ENCODE results near the gene ITPR2.

Gene ITPR2

GRCh38 chr12:26798640-26799039 lies 34.4 kb downstream of the ITPR2 start:
- ChIA-PET CTCF (no interaction called here), POLR2A (ENCODE audit: low non-redundant PET) (no interaction called here)
- TF ChIP-seq CTCF (conservative IDR thresholded peaks at IDR 0.05; ENCODE audit: low read depth) = no peak

GRCh38 chr12:26798023-26798422 lies 35.0 kb downstream of the ITPR2 start:
- TF ChIP-seq CTCF (conservative IDR thresholded peaks at IDR 0.05; ENCODE audit: low read depth) = no peak
- CTCF ChIA-PET = interaction anchor here (0.5 to 0.6 kb wide), 2 partner anchors 82 to 759 kb away, joined by 5 read pairs; no protein-coding TSS in a partner anchor
- H3K27ac ChIP-seq = no peak overlapping the region
- no peak for DNase-seq (ENCODE audit: low spot score)
- POLR2A ChIA-PET (ENCODE audit: low non-redundant PET) = no interaction called here

More at GRCh38 chr12:26798640-26799039, 34.4 kb downstream of the ITPR2 start:
- H3K27ac ChIP-seq = no peak overlapping the region
- no peak for DNase-seq (ENCODE audit: low spot score)

GRCh38 chr12:26795910-26796309 lies 37.1 kb downstream of the ITPR2 start:
- no peak for TF ChIP-seq CTCF (conservative IDR thresholded peaks at IDR 0.05; ENCODE audit: low read depth)
- H3K27ac ChIP-seq = no peak overlapping the region
- DNase-seq (ENCODE audit: low spot score) = no peak
- POLR2A ChIA-PET (ENCODE audit: low non-redundant PET) = no interaction called here
- CTCF ChIA-PET = interaction anchor here (0.6 kb wide), 1 partner anchor 76 kb away, joined by 9 read pairs; no protein-coding TSS in a partner anchor

GRCh38 chr12:26791301-26791791 lies 41.6 kb downstream of the ITPR2 start:
- no peak overlapping the region for H3K27ac ChIP-seq
- CTCF ChIA-PET = no interaction called here
- POLR2A ChIA-PET (ENCODE audit: low non-redundant PET) = no interaction called here
- no peak for DNase-seq (ENCODE audit: low spot score)
- TF ChIP-seq CTCF (conservative IDR thresholded peaks at IDR 0.05; ENCODE audit: low read depth) = no peak

GRCh38 chr12:26790645-26790994 lies 42.4 kb downstream of the ITPR2 start:
- ChIA-PET CTCF (no interaction called here), POLR2A (ENCODE audit: low non-redundant PET) (no interaction called here)
- DNase-seq (ENCODE audit: low spot score) = no peak
- H3K27ac ChIP-seq = no peak overlapping the region
- TF ChIP-seq CTCF (conservative IDR thresholded peaks at IDR 0.05; ENCODE audit: low read depth) = no peak

GRCh38 chr12:26789731-26790644 lies 43.0 kb downstream of the ITPR2 start:
- ChIA-PET POLR2A (ENCODE audit: low non-redundant PET) (no interaction called here), CTCF (no interaction called here)
- no peak overlapping the region for H3K27ac ChIP-seq
- no peak for DNase-seq (ENCODE audit: low spot score)
- no peak for TF ChIP-seq CTCF (conservative IDR thresholded peaks at IDR 0.05; ENCODE audit: low read depth)

All from RWPE1 (cell line).